Subcutaneous abdominal adipose tissue (tissue), 5 donors: ENCODE measurements around the gene FUT4.

Source experiments
- H3K27ac ChIP-seq: one replicate; pipeline ENCODE4 v1.7.0; 2013; ENCODE audit warnings: low read depth, mild to moderate bottlenecking, inconsistent platforms, low read length, moderate library complexity
- H3K27me3 ChIP-seq, 5 donors: one replicate each; pipeline ENCODE4 v1.7.0; 2013; ENCODE audit warnings: low read length in 5 of 5, inconsistent platforms in 1 of 5; ENCODE audit not compliant: control insufficient read depth in 5 of 5, insufficient read depth in 4 of 5
- H3K36me3 ChIP-seq, 5 donors: one replicate each; pipeline ENCODE4 v1.7.0; 2013; ENCODE audit warnings: low read length in 5 of 5; ENCODE audit not compliant: control insufficient read depth in 5 of 5, insufficient read depth in 5 of 5
- H3K4me1 ChIP-seq, 5 donors: one replicate each; pipeline ENCODE4 v1.7.0; 2013; ENCODE audit warnings: low read length in 5 of 5, mild to moderate bottlenecking in 3 of 5, moderate library complexity in 1 of 5; ENCODE audit not compliant: control insufficient read depth in 5 of 5, insufficient read depth in 5 of 5
- H3K4me3 ChIP-seq, 5 donors: one replicate each; pipeline ENCODE4 v1.7.0; 2013; ENCODE audit warnings: low read length in 5 of 5, low read depth in 1 of 5
- H3K9ac ChIP-seq, 5 donors: one replicate each; pipeline ENCODE4 v1.7.0; 2013; ENCODE audit warnings: low read length in 5 of 5, mild to moderate bottlenecking in 4 of 5, moderate library complexity in 3 of 5
- H3K9me3 ChIP-seq, 5 donors: one replicate each; pipeline ENCODE4 v1.7.0; 2013; ENCODE audit warnings: low read length in 5 of 5; ENCODE audit not compliant: control insufficient read depth in 5 of 5
- donor health status: healthy.
- donor health status: healthy.
- donor health status: healthy.
- donor health status: healthy.
- donor health status: healthy.

FUT4 gene

DNA sequence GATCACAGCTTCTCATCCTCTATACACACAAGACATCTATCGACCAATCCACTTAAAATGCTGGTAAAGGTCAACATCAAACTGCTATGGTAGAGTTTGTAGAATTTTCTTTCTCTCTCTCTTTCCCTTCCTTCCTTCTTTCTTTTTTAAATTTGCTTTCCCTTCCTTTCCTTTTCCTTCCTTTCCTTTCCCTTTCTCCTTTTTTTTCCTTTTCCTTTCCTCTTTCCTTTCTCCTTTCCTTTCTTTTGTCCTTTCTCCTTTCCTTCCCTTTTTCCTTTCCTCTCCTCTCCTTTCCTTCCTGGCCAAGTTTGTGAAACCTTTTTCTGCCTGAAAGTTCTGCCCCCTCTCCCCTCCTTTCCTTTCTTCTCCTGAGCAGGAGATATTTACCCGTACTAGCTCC is 28.3 kb upstream of the FUT4 start:
- H3K9me3 ChIP-seq = no peaks in the 10 kb centered on the region
- H3K4me1 ChIP-seq = peaks cover 2 to 16% (median 13%) of the 10 kb centered on the region in 5 donors
- no peak overlapping the region for H3K9ac ChIP-seq
- no peaks in the 10 kb centered on the region for H3K36me3 ChIP-seq
- H3K27me3 ChIP-seq = no peaks in the 10 kb centered on the region
- H3K4me3 ChIP-seq = no peak overlapping the region
- H3K27ac ChIP-seq = no peak overlapping the region

DNA sequence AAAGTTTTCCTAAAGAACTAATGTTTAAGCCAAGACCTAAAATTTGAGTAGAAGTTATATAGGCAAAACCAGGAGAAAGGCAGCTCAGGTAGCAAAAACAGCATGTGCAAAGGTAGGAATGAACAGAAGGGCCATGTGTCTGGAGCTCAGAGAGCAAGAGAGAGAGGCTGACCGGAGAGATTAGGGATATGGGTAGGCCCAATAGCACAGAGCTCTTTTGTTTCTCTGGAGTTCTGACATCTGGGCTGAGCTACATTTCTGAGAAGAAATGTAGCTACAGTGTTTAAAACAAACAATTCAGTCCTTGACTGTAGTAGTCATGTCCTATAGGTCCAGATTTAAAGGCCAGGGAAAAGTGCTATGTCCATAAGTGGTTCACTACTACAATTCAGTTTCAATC is 27.0 kb upstream of the FUT4 start:
- H3K9me3 ChIP-seq = no peaks in the 10 kb centered on the region

DNA sequence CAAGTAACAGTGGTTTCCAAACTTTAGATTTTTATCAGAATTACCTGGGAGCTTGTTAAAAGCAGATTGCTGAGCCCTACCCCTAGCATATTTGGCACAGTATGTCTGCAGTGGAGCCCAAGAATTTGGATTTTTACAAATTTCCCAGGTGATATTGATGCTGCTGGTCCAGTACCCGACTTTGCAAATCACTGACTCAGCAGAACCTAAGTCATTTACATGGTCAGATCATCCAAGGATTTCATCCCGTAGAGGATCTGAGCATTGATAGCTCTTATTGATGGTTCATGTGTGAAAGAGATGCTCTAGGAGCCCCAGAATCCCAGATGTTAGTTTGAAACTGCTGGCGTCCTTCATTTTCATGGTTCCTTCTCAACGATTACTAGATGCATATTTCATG is 25.4 kb upstream of the FUT4 start:
- Histone ChIP-seq H3K9me3 (no peaks in the 10 kb centered on the region), H3K4me1 (peaks cover 0 to 3% (median 0%) of the 10 kb centered on the region in 5 donors), H3K27ac (no peak overlapping the region), H3K36me3 (no peaks in the 10 kb centered on the region), H3K4me3 (no peak overlapping the region), H3K27me3 (no peaks in the 10 kb centered on the region), H3K9ac (no peak overlapping the region)

More for the DNA sequence above, 27.0 kb upstream of the FUT4 start:
- Histone ChIP-seq H3K9ac (no peak overlapping the region), H3K4me3 (no peak overlapping the region), H3K36me3 (no peaks in the 10 kb centered on the region), H3K27ac (no peak overlapping the region), H3K27me3 (no peaks in the 10 kb centered on the region), H3K4me1 (peaks cover 2 to 16% (median 13%) of the 10 kb centered on the region in 5 donors)

DNA sequence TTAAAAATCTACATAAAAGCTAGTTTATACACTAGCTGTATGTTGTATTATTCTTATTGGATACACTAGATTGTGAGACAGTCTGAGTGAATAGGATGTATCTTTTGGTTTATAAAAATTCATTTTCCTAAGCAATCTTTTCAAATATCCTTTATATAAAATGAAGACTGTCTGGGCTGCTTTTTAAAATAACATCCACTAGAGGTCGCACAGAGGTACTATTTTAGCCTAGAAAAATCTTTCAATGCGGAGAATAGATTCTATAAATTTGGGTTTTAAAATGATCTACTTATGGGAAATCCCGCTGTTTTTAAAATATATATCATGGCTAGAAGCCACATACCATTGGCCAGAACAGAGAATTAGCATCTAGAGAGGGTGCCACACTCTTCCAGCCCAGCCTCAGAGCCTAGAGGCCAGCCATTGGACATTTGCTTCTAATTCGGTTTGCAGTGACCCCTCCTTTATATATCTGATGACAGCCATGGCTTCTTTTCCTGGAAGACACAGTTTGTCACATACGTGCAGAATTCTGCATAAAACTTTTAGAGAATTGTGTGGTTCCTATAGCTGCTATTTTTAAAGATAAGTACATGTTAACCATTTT is 24.1 kb upstream of the FUT4 start:
- Histone ChIP-seq H3K9ac (peak overlapping the region in 1 of 5 donors; percentile 49), H3K36me3 (no peaks in the 10 kb centered on the region), H3K27ac (no peak overlapping the region), H3K9me3 (no peaks in the 10 kb centered on the region), H3K4me3 (no peak overlapping the region), H3K27me3 (no peaks in the 10 kb centered on the region), H3K4me1 (peaks cover 0 to 3% (median 0%) of the 10 kb centered on the region in 5 donors)

DNA sequence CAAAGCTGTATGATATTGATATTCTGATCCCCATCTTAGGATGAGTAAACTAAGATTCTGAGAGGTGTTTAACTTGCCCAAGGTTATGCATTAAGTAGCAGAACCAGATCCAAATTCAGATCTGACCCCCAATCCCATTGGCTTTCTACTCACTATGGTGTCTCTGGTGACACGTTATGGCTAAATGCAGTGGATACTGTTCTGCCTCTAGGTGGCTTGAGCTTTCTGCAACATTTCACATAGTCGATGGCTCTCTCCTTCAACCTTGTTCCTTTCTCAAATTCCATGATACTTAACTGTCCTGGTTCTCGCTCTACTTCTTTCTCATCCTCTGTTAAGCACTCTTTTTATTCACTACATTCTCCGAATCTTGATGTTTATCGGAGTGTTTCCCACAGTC is 22.0 kb upstream of the FUT4 start:
- H3K4me1 ChIP-seq = peaks cover 0 to 5% (median 3%) of the 10 kb centered on the region in 5 donors
- no peaks in the 10 kb centered on the region for H3K36me3 ChIP-seq
- no peaks in the 10 kb centered on the region for H3K27me3 ChIP-seq
- no peaks in the 10 kb centered on the region for H3K9me3 ChIP-seq
- no peak overlapping the region for H3K9ac ChIP-seq
- no peak overlapping the region for H3K4me3 ChIP-seq
- no peak overlapping the region for H3K27ac ChIP-seq

DNA sequence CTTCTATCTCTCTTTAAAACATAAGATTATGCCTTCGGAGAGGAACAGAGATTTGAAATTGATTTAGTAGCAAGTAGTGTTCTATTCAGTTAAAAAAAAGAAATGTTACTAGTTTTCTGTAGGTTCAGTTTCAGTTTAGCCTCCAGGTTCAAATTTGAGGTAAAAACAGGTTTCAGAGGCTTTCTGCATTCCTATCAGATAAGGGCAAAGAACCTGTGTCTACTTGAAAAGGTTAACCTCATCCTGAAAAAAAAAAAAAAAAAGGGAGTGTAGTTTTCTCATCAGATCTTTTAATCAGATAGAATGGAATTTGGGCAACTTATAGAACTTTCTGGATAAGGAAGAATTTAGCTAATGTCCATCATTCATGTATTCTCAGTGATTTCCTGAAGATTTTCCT is 19.4 kb upstream of the FUT4 start:
- Histone ChIP-seq H3K27me3 (no peaks in the 10 kb centered on the region), H3K36me3 (no peaks in the 10 kb centered on the region), H3K4me1 (peaks cover 0 to 5% (median 3%) of the 10 kb centered on the region in 5 donors), H3K9me3 (no peaks in the 10 kb centered on the region), H3K9ac (no peak overlapping the region), H3K4me3 (no peak overlapping the region), H3K27ac (no peak overlapping the region)

DNA sequence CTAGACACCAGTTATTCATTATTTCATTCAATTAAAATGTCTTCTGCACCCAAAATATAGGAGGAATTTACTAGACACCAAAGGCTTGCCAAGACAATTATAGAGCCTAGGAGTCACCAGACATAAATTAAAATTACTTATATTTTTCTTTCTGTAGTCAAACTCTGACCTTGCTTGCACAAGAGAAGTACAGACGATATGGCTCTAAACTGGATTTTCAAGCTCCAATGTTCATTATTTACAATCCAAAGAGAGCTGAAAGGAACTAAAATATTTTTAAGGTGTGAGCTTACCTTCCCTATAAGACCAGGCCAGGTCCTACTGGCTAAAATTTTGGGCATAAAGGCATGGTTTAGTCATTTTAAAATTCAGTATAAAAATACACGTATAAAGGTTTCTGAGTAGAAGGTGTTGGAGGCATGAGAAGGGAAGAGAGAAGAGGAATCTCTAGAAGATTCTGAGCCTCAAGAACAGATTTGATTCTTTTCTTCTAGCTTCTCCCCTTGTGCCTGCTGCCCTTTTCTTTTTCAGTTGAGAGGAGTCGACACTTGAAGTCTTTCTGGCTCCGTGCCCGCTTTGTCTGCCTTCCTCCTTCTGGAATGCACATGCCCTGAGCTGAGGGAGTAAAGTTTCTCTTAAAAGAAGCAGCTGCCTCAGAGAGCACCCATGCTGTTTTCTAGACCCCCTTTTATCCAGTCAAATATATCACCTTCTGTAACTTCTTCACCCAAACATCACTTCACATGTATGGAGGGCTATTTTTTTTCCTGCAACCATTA is 18.0 kb upstream of the FUT4 start:
- no peaks in the 10 kb centered on the region for H3K27me3 ChIP-seq
- no peak overlapping the region for H3K9ac ChIP-seq
- H3K36me3 ChIP-seq = no peaks in the 10 kb centered on the region
- H3K4me3 ChIP-seq = no peak overlapping the region
- H3K9me3 ChIP-seq = no peaks in the 10 kb centered on the region
- peaks cover 0 to 4% (median 0%) of the 10 kb centered on the region in 5 donors for H3K4me1 ChIP-seq
- H3K27ac ChIP-seq = no peak overlapping the region

DNA sequence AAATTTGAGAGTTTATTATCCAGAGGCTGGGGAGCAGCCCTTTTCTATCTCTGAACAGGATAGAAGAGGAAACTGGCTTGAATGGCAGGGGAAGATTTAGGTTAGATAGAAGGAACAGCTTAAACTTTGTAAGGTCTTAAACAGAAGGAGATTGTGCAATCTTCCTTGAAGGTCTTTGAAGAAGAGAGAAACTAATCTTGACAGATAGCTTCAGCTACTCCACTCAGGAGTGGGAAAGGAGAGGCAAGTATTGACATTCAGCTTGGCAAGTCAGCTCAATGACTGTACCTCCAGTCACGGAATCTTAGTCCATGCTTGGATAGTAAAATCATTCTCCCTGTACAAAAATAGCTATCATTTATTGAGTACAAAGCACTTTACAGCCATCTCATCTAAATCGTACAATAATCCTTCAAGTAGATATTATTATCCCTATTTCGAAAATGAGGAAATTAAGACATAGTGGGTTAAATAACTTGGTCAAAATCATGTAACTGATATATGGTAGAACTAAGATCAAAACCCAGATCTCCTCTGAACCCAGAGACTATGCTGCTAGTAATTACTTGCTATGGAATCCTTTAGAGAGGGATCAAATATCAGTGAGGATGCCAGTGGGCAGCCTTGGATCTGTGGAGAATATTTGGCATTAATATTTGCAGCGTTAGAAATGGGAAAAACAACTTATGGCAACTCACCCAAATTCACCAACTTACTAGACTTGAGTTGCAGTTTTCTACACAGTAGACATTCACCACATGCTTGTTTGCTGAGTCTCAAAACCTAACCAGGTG is 16.9 kb upstream of the FUT4 start:
- Histone ChIP-seq H3K9me3 (no peaks in the 10 kb centered on the region), H3K27me3 (no peaks in the 10 kb centered on the region), H3K36me3 (no peaks in the 10 kb centered on the region), H3K4me3 (no peak overlapping the region), H3K27ac (no peak overlapping the region), H3K9ac (no peak overlapping the region), H3K4me1 (peaks cover 0 to 4% (median 0%) of the 10 kb centered on the region in 5 donors)

DNA sequence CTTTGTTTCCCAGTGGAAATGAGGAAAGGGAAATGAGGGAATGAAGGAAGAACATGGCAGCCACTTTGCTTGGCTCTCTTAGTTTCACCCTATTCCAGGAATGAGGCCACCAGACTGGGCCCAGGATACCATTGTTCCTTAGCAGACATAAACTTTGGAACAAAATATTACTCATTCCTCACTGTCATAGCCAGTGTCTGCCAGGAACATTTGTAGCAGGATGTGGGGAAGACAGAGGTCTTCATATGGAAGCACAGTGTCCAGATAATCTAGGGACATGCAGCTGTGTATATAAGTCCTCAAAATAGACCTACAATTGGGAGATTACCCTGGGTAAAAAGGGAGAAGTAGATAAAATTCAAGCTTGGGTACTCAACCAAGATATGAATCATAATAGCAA is 15.2 kb upstream of the FUT4 start:
- Histone ChIP-seq H3K9ac (no peak overlapping the region), H3K27ac (no peak overlapping the region), H3K9me3 (no peaks in the 10 kb centered on the region), H3K4me3 (no peak overlapping the region), H3K27me3 (no peaks in the 10 kb centered on the region), H3K4me1 (peaks cover 0 to 9% (median 6%) of the 10 kb centered on the region in 5 donors), H3K36me3 (no peaks in the 10 kb centered on the region)

DNA sequence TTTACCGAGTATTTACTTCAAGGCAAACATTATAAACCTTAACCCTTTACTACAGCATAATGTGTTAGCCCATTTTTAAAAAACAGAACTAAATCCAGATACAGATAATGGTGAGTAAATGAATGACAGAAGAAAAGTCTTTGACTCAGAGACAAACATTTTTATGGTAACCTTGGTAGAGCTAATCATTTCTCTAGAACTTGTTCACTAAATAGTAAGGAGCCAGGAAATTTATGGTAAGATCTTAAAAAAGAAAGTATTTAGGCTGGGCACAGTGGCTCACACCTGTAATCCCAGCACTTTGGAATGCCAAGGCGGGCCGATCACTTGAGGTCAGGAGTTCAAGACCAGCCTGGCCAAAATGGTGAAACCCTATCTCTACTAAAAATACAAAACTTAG is 11.5 kb upstream of the FUT4 start:
- no peak overlapping the region for H3K27ac ChIP-seq
- no peak overlapping the region for H3K4me3 ChIP-seq
- H3K36me3 ChIP-seq = no peaks in the 10 kb centered on the region
- H3K27me3 ChIP-seq = no peaks in the 10 kb centered on the region
- H3K4me1 ChIP-seq = peaks cover 0 to 23% (median 21%) of the 10 kb centered on the region in 5 donors
- H3K9ac ChIP-seq = no peak overlapping the region
- H3K9me3 ChIP-seq = no peaks in the 10 kb centered on the region
